ENCODE results near the gene BRI3BP.

Gene BRI3BP, protein sequence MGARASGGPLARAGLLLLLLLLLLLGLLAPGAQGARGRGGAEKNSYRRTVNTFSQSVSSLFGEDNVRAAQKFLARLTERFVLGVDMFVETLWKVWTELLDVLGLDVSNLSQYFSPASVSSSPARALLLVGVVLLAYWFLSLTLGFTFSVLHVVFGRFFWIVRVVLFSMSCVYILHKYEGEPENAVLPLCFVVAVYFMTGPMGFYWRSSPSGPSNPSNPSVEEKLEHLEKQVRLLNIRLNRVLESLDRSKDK

DNA sequence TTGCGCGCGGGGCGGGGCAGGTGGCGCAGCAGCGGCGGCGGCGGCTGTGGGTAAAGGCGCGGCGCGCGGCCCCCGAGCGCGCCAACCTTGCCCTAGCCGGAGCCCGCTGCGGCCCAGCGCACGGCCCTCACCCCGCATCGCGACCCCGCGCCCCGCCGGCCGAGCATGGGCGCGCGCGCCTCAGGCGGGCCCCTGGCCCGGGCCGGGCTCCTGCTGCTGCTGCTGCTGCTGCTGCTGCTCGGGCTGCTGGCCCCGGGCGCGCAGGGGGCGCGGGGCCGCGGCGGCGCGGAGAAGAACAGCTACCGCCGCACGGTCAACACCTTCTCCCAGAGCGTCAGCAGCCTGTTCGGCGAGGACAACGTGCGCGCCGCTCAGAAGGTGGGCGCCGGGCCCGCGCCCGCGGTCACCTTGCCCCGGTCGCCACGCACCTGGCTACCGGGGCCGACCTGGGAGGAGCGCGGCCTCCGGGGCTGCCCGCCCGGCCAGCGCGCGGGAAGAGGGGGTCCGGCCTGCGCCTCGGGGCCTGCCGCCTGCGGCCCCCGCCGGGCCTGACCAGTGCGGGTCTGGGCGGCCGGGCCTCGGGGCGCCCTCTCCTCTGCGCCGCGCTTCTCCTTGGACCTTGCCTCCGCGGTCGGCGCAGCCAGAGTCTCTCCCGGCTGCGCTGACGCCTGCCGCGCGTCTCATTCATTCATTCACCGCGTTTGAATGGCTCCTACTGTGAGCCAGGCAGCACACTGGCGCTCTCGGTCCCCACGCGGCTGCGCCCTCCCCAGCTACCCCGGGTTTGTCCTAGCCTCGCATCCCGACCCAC lies at the start of gene BRI3BP:
Gene BRI3BP, plus strand, starts transcription at position 20 of the 811 bp plus-strand sequence. Its CDS starts 146 bp downstream, at position 166.
- POLR2A ChIA-PET: interaction anchor here (0.6 to 0.8 kb wide), 2 partner anchors 49 to 80 kb away, joined by 3 to 5 read pairs; no protein-coding TSS in a partner anchor

DNA sequence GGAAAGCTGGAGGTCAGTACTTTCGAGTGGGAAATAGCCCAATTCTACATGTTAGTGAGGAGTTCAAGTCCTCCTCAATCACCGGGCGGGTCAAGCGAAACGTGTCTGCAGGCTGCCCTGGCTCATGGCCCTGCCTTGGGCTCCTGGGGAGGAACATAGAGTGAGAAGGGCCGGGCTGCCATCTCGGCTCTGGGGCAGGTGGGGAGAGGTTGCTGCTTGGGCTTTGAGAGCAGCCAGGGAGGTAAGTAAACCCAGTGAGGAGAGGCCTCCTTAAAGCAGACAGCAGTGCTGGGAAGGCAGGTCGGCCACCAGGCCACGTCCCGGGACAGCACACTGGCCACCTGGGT lies 47.0 kb upstream of the BRI3BP start:
- no peak for DNase-seq (ENCODE audit: extremely low spot score)
- TF ChIP-seq, protein P1, sequence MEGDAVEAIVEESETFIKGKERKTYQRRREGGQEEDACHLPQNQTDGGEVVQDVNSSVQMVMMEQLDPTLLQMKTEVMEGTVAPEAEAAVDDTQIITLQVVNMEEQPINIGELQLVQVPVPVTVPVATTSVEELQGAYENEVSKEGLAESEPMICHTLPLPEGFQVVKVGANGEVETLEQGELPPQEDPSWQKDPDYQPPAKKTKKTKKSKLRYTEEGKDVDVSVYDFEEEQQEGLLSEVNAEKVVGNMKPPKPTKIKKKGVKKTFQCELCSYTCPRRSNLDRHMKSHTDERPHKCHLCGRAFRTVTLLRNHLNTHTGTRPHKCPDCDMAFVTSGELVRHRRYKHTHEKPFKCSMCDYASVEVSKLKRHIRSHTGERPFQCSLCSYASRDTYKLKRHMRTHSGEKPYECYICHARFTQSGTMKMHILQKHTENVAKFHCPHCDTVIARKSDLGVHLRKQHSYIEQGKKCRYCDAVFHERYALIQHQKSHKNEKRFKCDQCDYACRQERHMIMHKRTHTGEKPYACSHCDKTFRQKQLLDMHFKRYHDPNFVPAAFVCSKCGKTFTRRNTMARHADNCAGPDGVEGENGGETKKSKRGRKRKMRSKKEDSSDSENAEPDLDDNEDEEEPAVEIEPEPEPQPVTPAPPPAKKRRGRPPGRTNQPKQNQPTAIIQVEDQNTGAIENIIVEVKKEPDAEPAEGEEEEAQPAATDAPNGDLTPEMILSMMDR (IDR thresholded peaks at IDR 0.05; ENCODE audit: control extremely low read depth, extremely low read depth, low read depth, missing control alignments): no peak
- CTCF ChIA-PET: interaction anchor here (3.8 kb wide), 1 partner anchor 39 kb away, joined by 10 read pairs; no protein-coding TSS in a partner anchor
- POLR2A ChIA-PET: no interaction called here

More for the DNA sequence above, at the start of gene BRI3BP:
- TF ChIP-seq, protein P1 (IDR thresholded peaks at IDR 0.05; ENCODE audit: control extremely low read depth, extremely low read depth, low read depth, missing control alignments): no peak
- DNase-seq (ENCODE audit: extremely low spot score): peak; percentile 46
- CTCF ChIA-PET: interaction anchor here (1.2 to 1.7 kb wide), 2 partner anchors 53 to 63 kb away, joined by 3 to 5 read pairs; no protein-coding TSS in a partner anchor

DNA sequence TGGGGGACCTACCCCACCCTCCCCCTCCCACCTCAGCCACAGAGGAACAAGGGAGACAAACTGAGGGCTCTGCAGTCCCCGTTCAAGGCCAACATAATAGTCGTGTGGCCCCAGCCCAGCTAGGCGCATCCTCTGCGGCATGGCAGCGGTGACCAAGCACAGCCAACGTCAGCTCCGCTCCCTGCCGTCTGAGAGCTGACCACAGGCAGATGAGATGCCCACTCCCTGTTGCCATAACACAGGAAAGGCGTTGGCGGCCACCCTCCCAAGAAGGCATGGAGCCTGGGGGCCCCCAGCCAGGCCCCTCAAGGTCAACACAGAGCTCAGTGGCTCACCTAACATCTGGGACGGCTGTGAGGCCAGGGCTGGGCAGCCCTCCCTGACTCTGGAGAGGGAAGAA lies 46.4 kb upstream of the BRI3BP start:
- DNase-seq (ENCODE audit: extremely low spot score): no peak
- TF ChIP-seq, protein P1 (IDR thresholded peaks at IDR 0.05; ENCODE audit: control extremely low read depth, extremely low read depth, low read depth, missing control alignments): no peak
- CTCF ChIA-PET: no interaction called here
- POLR2A ChIA-PET: no interaction called here

DNA sequence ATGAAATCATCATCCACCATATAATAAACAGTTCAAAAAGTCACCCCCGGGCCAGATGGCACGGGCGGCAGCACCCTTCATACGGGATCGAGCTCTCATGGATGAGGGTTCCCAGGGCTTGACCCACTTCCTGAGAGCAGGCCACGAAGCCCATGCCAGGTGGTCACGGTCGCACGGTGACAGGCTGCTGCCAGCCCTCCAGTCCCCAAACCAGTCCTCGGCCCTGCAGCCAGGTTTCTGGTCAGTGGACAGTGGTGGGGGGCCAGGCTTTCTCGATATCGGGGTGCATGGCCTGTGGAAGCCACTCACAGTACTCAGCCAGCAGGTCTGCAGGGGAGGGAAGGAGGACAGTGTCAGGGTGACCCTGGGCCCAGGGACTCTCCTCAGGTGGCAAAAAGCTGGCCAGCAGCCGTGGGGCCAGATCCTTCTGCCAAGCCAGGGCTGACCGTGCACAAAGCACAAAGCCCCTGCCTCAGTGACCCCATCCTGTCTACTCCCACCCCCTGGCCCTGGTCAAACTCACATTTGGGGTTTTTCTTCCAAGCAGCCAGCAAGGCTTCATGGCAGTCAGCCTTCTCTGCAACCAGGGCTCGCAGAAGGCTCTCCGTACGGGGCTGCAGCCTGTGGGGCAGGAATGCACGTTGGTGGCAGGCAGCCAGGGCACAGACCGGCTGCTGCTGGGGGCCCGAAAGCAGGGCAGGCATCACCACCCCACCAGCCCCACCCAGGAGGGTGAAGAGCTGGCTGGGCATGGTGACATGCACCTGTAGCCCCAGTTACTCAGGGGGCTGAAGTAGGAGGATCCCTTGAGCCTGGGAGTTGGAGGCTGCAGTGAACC lies 45.7 kb upstream of the BRI3BP start:
- ChIA-PET POLR2A (no interaction called here), CTCF (interaction anchor here (2.1 kb wide), 1 partner anchor 8 kb away, joined by 13 read pairs; no protein-coding TSS in a partner anchor)
- DNase-seq (ENCODE audit: extremely low spot score): no peak
- TF ChIP-seq, protein P1 (IDR thresholded peaks at IDR 0.05; ENCODE audit: control extremely low read depth, extremely low read depth, low read depth, missing control alignments): no peak

DNA sequence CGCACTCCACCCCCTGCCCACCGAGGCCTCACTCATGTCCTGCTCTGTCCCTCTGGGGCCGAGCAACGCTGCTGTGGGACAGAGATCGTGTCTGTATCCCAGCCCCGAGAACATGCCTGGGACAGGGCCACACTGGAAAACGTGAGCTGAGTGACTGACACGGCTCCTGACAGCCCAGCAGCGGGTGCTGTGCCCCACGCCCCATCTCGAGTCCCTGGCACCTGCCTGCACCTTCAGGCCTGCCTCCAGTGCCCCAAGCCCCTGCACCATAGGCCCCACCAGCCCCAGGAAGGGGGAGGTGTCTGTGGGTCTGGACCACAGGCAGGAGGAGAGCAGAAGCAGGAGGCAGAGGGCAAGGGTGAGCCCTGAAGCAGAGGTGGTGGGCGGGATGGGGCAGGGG lies 44.4 kb upstream of the BRI3BP start:
- CTCF ChIA-PET: interaction anchor here (1.2 to 2.1 kb wide), 2 partner anchors 9 to 42 kb away, joined by 3 to 13 read pairs; no protein-coding TSS in a partner anchor
- TF ChIP-seq, protein P1 (IDR thresholded peaks at IDR 0.05; ENCODE audit: control extremely low read depth, extremely low read depth, low read depth, missing control alignments): no peak
- POLR2A ChIA-PET: no interaction called here
- no peak for DNase-seq (ENCODE audit: extremely low spot score)
